ENCODE results near the gene HSF2BP. TPM values are rescaled to one million over a fixed set of nuclear protein-coding genes. Genes with fewer than 3 reads are reported as not detected.

Gene HSF2BP
- total RNA-seq, 1 experiment from 2014 or later, result 10.9 TPM

DNA sequence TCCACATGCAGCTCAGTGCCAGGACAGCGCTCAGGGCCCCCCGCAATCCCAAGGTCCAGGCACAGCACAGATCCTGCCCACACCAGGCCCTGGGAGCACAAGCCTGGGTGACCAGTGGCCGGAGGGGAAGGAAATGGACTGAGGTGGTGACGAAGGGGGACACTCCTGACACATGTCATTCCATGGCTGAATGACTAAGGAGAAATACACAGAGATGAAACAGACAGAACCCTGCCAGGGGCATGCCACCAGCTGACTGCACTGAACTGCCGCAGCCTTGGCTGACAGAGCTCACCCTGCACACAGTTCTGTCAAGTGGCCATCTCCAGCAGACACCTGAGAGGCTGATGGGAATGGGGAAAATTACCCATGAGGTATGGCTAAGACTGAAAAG lies 56.1 kb downstream of the HSF2BP start:
- CTCF ChIA-PET, result no interaction called here
- Mint-ChIP-seq H3K9me3 (ENCODE audit: unreplicated experiment) (no peaks in the 10 kb centered on the region), H3K4me1 (ENCODE audit: low read depth, unreplicated experiment) (no peaks in the 10 kb centered on the region), H3K27ac (ENCODE audit: unreplicated experiment) (no peak overlapping the region), H3K4me3 (ENCODE audit: unreplicated experiment) (no peak overlapping the region), H3K36me3 (ENCODE audit: insufficient read depth, unreplicated experiment) (peaks cover 5% of the 10 kb centered on the region), H3K27me3 (ENCODE audit: insufficient read depth, unreplicated experiment) (no peaks in the 10 kb centered on the region)
- intact Hi-C loops (cut with micrococcal nuclease; ENCODE audit: unreplicated experiment), result no loop called here
- Histone ChIP-seq H3K9me3 (0 out of 2 replicates have a peak, but pooled peaks cover 4% of the 10 kb centered on the region), H3K36me3 (ENCODE audit: control insufficient read depth, insufficient read depth, low read length) (no peaks in the 10 kb centered on the region), H3K27me3 (replicated peaks; ENCODE audit: control insufficient read depth, insufficient read depth, low read length) (no peaks in the 10 kb centered on the region), H3K4me3 (ENCODE audit: low read depth, low read length) (no peak overlapping the region), H3K4me1 (peaks cover 17% of the 10 kb centered on the region)
- no peak for DNase-seq
- TF ChIP-seq, protein P1, sequence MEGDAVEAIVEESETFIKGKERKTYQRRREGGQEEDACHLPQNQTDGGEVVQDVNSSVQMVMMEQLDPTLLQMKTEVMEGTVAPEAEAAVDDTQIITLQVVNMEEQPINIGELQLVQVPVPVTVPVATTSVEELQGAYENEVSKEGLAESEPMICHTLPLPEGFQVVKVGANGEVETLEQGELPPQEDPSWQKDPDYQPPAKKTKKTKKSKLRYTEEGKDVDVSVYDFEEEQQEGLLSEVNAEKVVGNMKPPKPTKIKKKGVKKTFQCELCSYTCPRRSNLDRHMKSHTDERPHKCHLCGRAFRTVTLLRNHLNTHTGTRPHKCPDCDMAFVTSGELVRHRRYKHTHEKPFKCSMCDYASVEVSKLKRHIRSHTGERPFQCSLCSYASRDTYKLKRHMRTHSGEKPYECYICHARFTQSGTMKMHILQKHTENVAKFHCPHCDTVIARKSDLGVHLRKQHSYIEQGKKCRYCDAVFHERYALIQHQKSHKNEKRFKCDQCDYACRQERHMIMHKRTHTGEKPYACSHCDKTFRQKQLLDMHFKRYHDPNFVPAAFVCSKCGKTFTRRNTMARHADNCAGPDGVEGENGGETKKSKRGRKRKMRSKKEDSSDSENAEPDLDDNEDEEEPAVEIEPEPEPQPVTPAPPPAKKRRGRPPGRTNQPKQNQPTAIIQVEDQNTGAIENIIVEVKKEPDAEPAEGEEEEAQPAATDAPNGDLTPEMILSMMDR (IDR thresholded peaks at IDR 0.05; ENCODE audit: insufficient read depth in 1 of 2, low read depth in 1 of 2, low read length in 1 of 2, severe bottlenecking in 1 of 2, unreplicated experiment in 1 of 2), result no peak
- POLR2A ChIA-PET, result no interaction called here
- no TSS peak for BruUV-seq (replicated peaks)

DNA sequence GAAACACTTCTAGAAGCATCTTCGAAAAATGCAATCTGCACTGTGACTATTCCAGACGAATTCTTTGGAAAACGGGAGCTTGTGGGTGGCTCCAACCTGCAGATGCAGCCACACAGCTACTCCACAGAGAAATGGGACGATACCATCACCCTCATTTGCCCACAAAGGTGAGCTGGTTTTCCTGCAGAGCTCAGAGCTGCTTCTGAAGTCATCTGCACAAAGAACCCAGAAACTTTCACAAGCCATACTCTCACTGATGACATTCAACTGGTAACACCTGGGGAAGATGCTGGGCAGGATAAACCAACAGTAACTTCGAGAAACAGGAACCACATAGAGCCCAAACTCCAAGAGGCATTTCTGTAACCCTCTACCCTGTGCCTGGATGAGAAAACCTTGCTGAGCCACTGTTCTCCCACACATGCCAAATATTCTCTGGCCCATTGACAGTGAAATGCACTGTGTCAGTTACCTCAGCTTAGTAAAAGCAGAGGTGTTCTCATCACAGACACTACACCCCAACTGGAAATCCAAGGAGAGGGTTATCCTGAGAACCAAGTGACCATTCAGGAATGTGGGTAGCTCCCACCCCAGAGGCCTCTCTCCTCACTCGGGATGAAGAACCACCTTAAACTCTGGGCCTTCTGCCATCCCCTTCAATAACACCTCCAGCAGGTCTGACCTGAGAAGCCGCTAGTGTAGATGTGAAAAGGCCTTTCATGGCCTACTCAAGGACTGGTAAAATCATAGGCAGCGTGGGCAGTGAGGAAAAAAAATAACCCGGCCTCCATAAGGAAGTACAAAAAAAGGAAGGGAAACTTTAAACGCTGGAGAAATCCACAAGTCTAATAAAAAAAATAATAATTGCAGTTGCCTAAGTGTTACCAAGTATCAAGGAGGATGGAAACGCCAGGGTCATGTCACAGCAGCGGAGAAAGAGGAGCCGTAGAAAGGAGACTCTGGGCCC lies 56.7 kb downstream of the HSF2BP start:
- CTCF ChIA-PET, result interaction anchor here (0.7 kb wide), 1 partner anchor 9 kb away, joined by 3 read pairs; no protein-coding TSS in a partner anchor
- intact Hi-C loops (cut with micrococcal nuclease; ENCODE audit: unreplicated experiment), result no loop called here
- no TSS peak for BruUV-seq (replicated peaks)

DNA sequence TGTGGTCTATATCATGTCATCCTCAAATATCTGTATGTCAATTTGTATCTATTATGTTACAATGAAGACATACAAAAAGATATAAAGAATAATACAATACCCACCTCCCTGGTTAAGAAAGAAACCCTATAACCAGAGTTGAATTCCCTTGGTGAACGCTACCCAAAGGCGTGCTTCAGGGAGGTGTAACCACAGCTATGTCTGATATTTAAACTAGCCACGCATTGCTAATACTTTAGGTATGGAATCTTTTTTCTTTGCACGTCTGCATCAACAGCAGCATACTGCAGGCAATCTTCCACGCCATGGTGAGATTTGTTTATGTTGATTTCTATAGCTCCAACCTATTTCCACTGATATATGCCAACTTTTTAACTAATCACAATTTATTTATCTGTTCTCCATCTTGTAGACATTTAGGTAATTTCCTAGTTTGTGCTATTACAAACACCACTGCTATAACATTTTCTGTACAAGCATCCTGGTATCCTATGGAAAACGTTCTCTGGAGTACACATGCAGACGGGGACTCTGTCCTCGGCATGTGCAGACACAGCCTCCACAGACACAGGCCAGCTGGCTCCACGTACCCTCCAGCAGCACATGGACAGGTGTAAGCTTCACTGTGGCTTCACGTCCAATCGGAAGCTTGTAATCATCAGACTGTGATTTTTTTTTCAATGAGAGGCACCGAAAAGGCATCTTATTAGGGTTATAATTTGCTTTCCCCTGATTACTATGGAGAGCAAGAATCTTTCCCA lies 58.5 kb downstream of the HSF2BP start:
- Histone ChIP-seq H3K9me3 (0 out of 2 replicates have a peak, but pooled peaks cover 3% of the 10 kb centered on the region), H3K36me3 (ENCODE audit: control insufficient read depth, insufficient read depth, low read length) (no peaks in the 10 kb centered on the region), H3K4me1 (peaks cover 15% of the 10 kb centered on the region), H3K4me3 (ENCODE audit: low read depth, low read length) (no peak overlapping the region), H3K27me3 (replicated peaks; ENCODE audit: control insufficient read depth, insufficient read depth, low read length) (no peaks in the 10 kb centered on the region)
- intact Hi-C loops (cut with micrococcal nuclease; ENCODE audit: unreplicated experiment), result no loop called here
- CTCF ChIA-PET, result no interaction called here
- Mint-ChIP-seq H3K4me3 (ENCODE audit: unreplicated experiment) (no peak overlapping the region), H3K36me3 (ENCODE audit: insufficient read depth, unreplicated experiment) (no peaks in the 10 kb centered on the region), H3K4me1 (ENCODE audit: low read depth, unreplicated experiment) (peaks cover 12% of the 10 kb centered on the region), H3K27ac (ENCODE audit: unreplicated experiment) (no peak overlapping the region), H3K9me3 (ENCODE audit: unreplicated experiment) (no peaks in the 10 kb centered on the region), H3K27me3 (ENCODE audit: insufficient read depth, unreplicated experiment) (no peaks in the 10 kb centered on the region)
- DNase-seq, result no peak
- TF ChIP-seq, protein P1 (IDR thresholded peaks at IDR 0.05; ENCODE audit: insufficient read depth in 1 of 2, low read depth in 1 of 2, low read length in 1 of 2, severe bottlenecking in 1 of 2, unreplicated experiment in 1 of 2), result no peak
- BruUV-seq (replicated peaks), result no TSS peak
- POLR2A ChIA-PET, result no interaction called here

More for the DNA sequence above, 56.7 kb downstream of the HSF2BP start:
- Mint-ChIP-seq H3K9me3 (ENCODE audit: unreplicated experiment) (no peaks in the 10 kb centered on the region), H3K27ac (ENCODE audit: unreplicated experiment) (no peak overlapping the region), H3K36me3 (ENCODE audit: insufficient read depth, unreplicated experiment) (no peaks in the 10 kb centered on the region), H3K4me3 (ENCODE audit: unreplicated experiment) (no peak overlapping the region), H3K4me1 (ENCODE audit: low read depth, unreplicated experiment) (no peaks in the 10 kb centered on the region), H3K27me3 (ENCODE audit: insufficient read depth, unreplicated experiment) (no peaks in the 10 kb centered on the region)
- POLR2A ChIA-PET, result no interaction called here
- Histone ChIP-seq H3K27me3 (replicated peaks; ENCODE audit: control insufficient read depth, insufficient read depth, low read length) (no peaks in the 10 kb centered on the region), H3K4me3 (ENCODE audit: low read depth, low read length) (no peak overlapping the region), H3K4me1 (peaks cover 11% of the 10 kb centered on the region), H3K36me3 (ENCODE audit: control insufficient read depth, insufficient read depth, low read length) (no peaks in the 10 kb centered on the region), H3K9me3 (0 out of 2 replicates have a peak, but pooled peaks cover 1% of the 10 kb centered on the region)
- DNase-seq, result no peak
- TF ChIP-seq, protein P1 (IDR thresholded peaks at IDR 0.05; ENCODE audit: insufficient read depth in 1 of 2, low read depth in 1 of 2, low read length in 1 of 2, severe bottlenecking in 1 of 2, unreplicated experiment in 1 of 2), result no peak

All from Caco-2 (cell line).